Esophagus muscularis mucosa (tissue), 4 donors: ENCODE measurements around the gene SLC7A4. TPM values are rescaled to one million over a fixed set of nuclear protein-coding genes. Genes with fewer than 3 reads are reported as not detected.

ENCODE experiments used
- DNase-seq: peaks from one replicate; pipeline ENCODE4 v3.0.0-alpha.2; 2017; ENCODE audit errors: extremely low spot score
- H3K27ac ChIP-seq, 4 donors: fragments of 200-600 bp; sonication (generic); replicated peaks in 1 of 4; 1 replicate in 3 of 4; 2 replicates in 1 of 4; pipeline ENCODE4 v1.5.1; 2016 to 2019; ENCODE audit warnings: mild to moderate bottlenecking in 1 of 4
- H3K27me3 ChIP-seq, 4 donors: fragments of 200-600 bp; sonication (generic); one replicate each; pipeline versions ENCODE4 v1.5.1 to v1.6.0; 2016 to 2019
- H3K36me3 ChIP-seq, 4 donors: fragments of 200-600 bp; sonication (generic); one replicate each; pipeline ENCODE4 v1.5.1; 2016 to 2019
- H3K4me1 ChIP-seq, 4 donors: fragments of 200-600 bp; sonication (generic); one replicate each; pipeline ENCODE4 v1.5.1; 2016 to 2019
- H3K4me3 ChIP-seq, 4 donors: fragments of 200-600 bp; sonication (generic); 1 replicate in 2 of 4; 2 replicates in 2 of 4; pipeline ENCODE4 v1.5.1; 2016 to 2019; ENCODE audit warnings: mild to moderate bottlenecking in 4 of 4, moderate library complexity in 1 of 4
- H3K9me3 ChIP-seq, 4 donors: fragments of 200-600 bp; sonication (generic); 1 replicate in 3 of 4; 2 replicates in 1 of 4; pipeline ENCODE4 v1.5.1; 2016 to 2019
- EP300 ChIP-seq: sonication (generic); formaldehyde crosslinking; IDR thresholded peaks from one replicate; pipeline ENCODE4 v1.6.1; 2017; ENCODE audit warnings: antibody characterized with exemption
- POLR2A ChIP-seq: fragments of 450-650 bp; IDR thresholded peaks from one replicate; pipeline ENCODE4 v1.6.1; 2017; ENCODE audit warnings: antibody characterized with exemption, moderate library complexity, mild to moderate bottlenecking, low read depth
- POLR2AphosphoS5 ChIP-seq, 2 donors: sonication (generic); formaldehyde crosslinking; IDR thresholded peaks; one replicate each; pipeline ENCODE4 v1.6.1; 2017; ENCODE audit warnings: antibody characterized with exemption in 2 of 2
- WGBS: methylation state at CpG from one replicate; pipeline ENCODE4 v1.1.5; 2018; 5-methylcytosine and 5-hydroxymethylcytosine counted together
- intact Hi-C: fragments of 100-400 bp; cut with DNase I; formaldehyde crosslinking; loops from one replicate; pipeline ENCODE4 v1.15.1; 2023
- total RNA-seq, 4 donors: library from RNA; depleted of rRNA; stranded (reverse); fragments of >200 nt; gene quantifications; one replicate each; pipeline versions ENCODE4 v1.1.0 to v1.2.1, GENCODE V29; 2016
- TF ChIP-seq, protein P1 (sequence below), 3 experiments: fragments of 200-600 bp in 2 of 3; fragments of 450-650 bp in 1 of 3; sonication (generic) in 2 of 3; IDR thresholded peaks; one replicate each; pipeline ENCODE4 v1.5.1; 2017 to 2019; ENCODE audit warnings: antibody characterized with exemption in 3 of 3, mild to moderate bottlenecking in 2 of 3, moderate library complexity in 1 of 3

The SLC7A4 gene
- total RNA-seq, 4 donors from 2014 or later = 0.23 to 0.42 (median 0.36) TPM

- WGBS = 62% methylated on average over 6 of the region's 14 CpGs
- Histone ChIP-seq H3K27ac (no peak overlapping the region), H3K4me3 (no peak overlapping the region), H3K36me3 (no peaks in the 10 kb centered on the region), H3K4me1 (peaks cover 4 to 13% (median 9%) of the 10 kb centered on the region in 4 donors), H3K9me3 (no peaks in the 10 kb centered on the region), H3K27me3 (peaks cover 0 to 42% (median 0%) of the 10 kb centered on the region in 4 donors)
- TF ChIP-seq, protein P1, sequence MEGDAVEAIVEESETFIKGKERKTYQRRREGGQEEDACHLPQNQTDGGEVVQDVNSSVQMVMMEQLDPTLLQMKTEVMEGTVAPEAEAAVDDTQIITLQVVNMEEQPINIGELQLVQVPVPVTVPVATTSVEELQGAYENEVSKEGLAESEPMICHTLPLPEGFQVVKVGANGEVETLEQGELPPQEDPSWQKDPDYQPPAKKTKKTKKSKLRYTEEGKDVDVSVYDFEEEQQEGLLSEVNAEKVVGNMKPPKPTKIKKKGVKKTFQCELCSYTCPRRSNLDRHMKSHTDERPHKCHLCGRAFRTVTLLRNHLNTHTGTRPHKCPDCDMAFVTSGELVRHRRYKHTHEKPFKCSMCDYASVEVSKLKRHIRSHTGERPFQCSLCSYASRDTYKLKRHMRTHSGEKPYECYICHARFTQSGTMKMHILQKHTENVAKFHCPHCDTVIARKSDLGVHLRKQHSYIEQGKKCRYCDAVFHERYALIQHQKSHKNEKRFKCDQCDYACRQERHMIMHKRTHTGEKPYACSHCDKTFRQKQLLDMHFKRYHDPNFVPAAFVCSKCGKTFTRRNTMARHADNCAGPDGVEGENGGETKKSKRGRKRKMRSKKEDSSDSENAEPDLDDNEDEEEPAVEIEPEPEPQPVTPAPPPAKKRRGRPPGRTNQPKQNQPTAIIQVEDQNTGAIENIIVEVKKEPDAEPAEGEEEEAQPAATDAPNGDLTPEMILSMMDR (IDR thresholded peaks at IDR 0.05) = no peak
- TF ChIP-seq POLR2A (no peak), EP300 (no peak), POLR2AphosphoS5 (IDR thresholded peaks at IDR 0.05) (no peak)
- intact Hi-C loops = no loop called here
- no peak for DNase-seq
These were observed 5.3 kb downstream of the SLC7A4 start for GRCh38 chr22:21026783-21027692.

- H3K4me3 ChIP-seq = no peak overlapping the region
- no peak for TF ChIP-seq POLR2AphosphoS5 (IDR thresholded peaks at IDR 0.05)
- no peak for TF ChIP-seq POLR2A
- TF ChIP-seq, protein P1 (IDR thresholded peaks at IDR 0.05) = no peak
- TF ChIP-seq EP300 = no peak
- H3K4me1 ChIP-seq = peaks cover 0 to 9% (median 4%) of the 10 kb centered on the region in 4 donors
- no peaks in the 10 kb centered on the region for H3K36me3 ChIP-seq
- DNase-seq = no peak
- H3K27me3 ChIP-seq = peaks cover 0 to 32% (median 0%) of the 10 kb centered on the region in 4 donors
- H3K27ac ChIP-seq = no peak overlapping the region
- 84% methylated on average over 22 of the region's 27 CpGs for WGBS
- intact Hi-C loops = no loop called here
- H3K9me3 ChIP-seq = no peaks in the 10 kb centered on the region
These were observed 6.3 kb downstream of the SLC7A4 start for GRCh38 chr22:21025763-21026755.

GRCh38 chr22:21025266-21025665, 7.1 kb downstream of the SLC7A4 start:
- no peaks in the 10 kb centered on the region for H3K36me3 ChIP-seq
- no peak for DNase-seq
- no peak for TF ChIP-seq EP300
- no peak for TF ChIP-seq POLR2A
- TF ChIP-seq, protein P1 (IDR thresholded peaks at IDR 0.05) = no peak
- TF ChIP-seq POLR2AphosphoS5 (IDR thresholded peaks at IDR 0.05) = no peak
- intact Hi-C loops = no loop called here
- 75% methylated on average over 8 of the region's 8 CpGs for WGBS
- H3K4me1 ChIP-seq = peaks cover 0 to 9% (median 4%) of the 10 kb centered on the region in 4 donors
- H3K27me3 ChIP-seq = peaks cover 0 to 24% (median 0%) of the 10 kb centered on the region in 4 donors
- H3K9me3 ChIP-seq = no peaks in the 10 kb centered on the region
- no peak overlapping the region for H3K4me3 ChIP-seq
- no peak overlapping the region for H3K27ac ChIP-seq

- Histone ChIP-seq H3K4me1 (peaks cover 0 to 9% (median 4%) of the 10 kb centered on the region in 4 donors), H3K27me3 (peaks cover 0 to 4% (median 0%) of the 10 kb centered on the region in 4 donors), H3K36me3 (no peaks in the 10 kb centered on the region), H3K4me3 (no peak overlapping the region), H3K9me3 (no peaks in the 10 kb centered on the region), H3K27ac (no peak overlapping the region)
- TF ChIP-seq POLR2A (no peak), EP300 (no peak), POLR2AphosphoS5 (IDR thresholded peaks at IDR 0.05) (no peak)
- TF ChIP-seq, protein P1 (IDR thresholded peaks at IDR 0.05) = no peak
- intact Hi-C loops = no loop called here
- no peak for DNase-seq
- WGBS = 87% methylated on average over 12 of the region's 13 CpGs
These were observed 9.3 kb downstream of the SLC7A4 start for GRCh38 chr22:21022955-21023614.
